Measurements from ENCODE around the gene TBL3. TPM values are rescaled to one million over a fixed set of nuclear protein-coding genes. Genes with fewer than 3 reads are reported as not detected.
A peak's percentile ranks its signal among the peaks of the same experiment; 100 is the strongest.

Gene TBL3
- total and polyA plus RNA-seq, 9 of the 15 experiments (the other 6 are each of a cell fraction or from before 2014, with no cell fraction given): 0.97 to 117 (median 24.5) TPM

- no peak for TF ChIP-seq GTF3C2 (IDR thresholded peaks at IDR 0.05; ENCODE audit: borderline replicate concordance, extremely low read depth, insufficient read length)
- no peak for TF ChIP-seq EWSR1 (IDR thresholded peaks at IDR 0.05; ENCODE audit: borderline replicate concordance, low read depth, partially characterized antibody)
- peak; percentile 82 for TF ChIP-seq POLR2H (tag; IDR thresholded peaks at IDR 0.05; ENCODE audit: low read depth)
- TF ChIP-seq CBX5 (IDR thresholded peaks at IDR 0.05; ENCODE audit: borderline replicate concordance, low read depth): no peak
- TF ChIP-seq HDAC2 (IDR thresholded peaks at IDR 0.05): peak; percentile 64
- no peak for TF ChIP-seq ZNF586 (CRISPR knock-in tag; conservative IDR thresholded peaks at IDR 0.05)
- TF ChIP-seq NR2C1 (IDR thresholded peaks at IDR 0.05): no peak
- TF ChIP-seq NR2C1 (tag; IDR thresholded peaks at IDR 0.05): peak; percentile 64
- TF ChIP-seq CEBPB (tag; IDR thresholded peaks at IDR 0.05): peak; percentile 72
- no peak for TF ChIP-seq TSHZ1 (CRISPR knock-in tag; IDR thresholded peaks at IDR 0.05)
- no peak for TF ChIP-seq MCM7 (IDR thresholded peaks at IDR 0.05)
- TF ChIP-seq NR0B1 (IDR thresholded peaks at IDR 0.05; ENCODE audit: partially characterized antibody): no peak
- 0 out of 2 replicates have a peak, but pooled peaks have one; percentile 11 for TF ChIP-seq BRD4 (IDR thresholded peaks at IDR 0.05)
- no peak for TF ChIP-seq HDAC6 (IDR thresholded peaks at IDR 0.05; ENCODE audit: low read depth, low read length)
- no peak for TF ChIP-seq SREBF1 (IDR thresholded peaks at IDR 0.05; ENCODE audit: borderline replicate concordance, low read depth, low read length)
- 0 out of 3 replicates have a peak, but pooled peaks of 1 of the 2 experiments have one; percentile 9 for TF ChIP-seq CBX3 (IDR thresholded peaks at IDR 0.05; ENCODE audit: borderline replicate concordance in 1 of 2, low read length in 2 of 2)
- no peak for TF ChIP-seq ZNF274 (IDR thresholded peaks at IDR 0.05; ENCODE audit: borderline replicate concordance, low read depth, low read length)
- peak; percentile 90; the same call in 1 of the 2 replicates for TF ChIP-seq ILF3 (IDR thresholded peaks at IDR 0.05; ENCODE audit: borderline replicate concordance)
- peak; percentile 70 for TF ChIP-seq SAFB (IDR thresholded peaks at IDR 0.05; ENCODE audit: borderline replicate concordance, low read depth, low read length)
- TF ChIP-seq HMG20B (CRISPR knock-in tag; IDR thresholded peaks at IDR 0.05): no peak
- TF ChIP-seq ZFP30 (CRISPR knock-in tag; IDR thresholded peaks at IDR 0.05; ENCODE audit: borderline replicate concordance): no peak
Observed at GRCh38 chr16:1983544-1984346, 11.9 kb downstream of the TBL3 start, which contains the start of gene GFER (continued).
